Transverse colon (tissue), 4 donors: ENCODE data around the gene HRC.

Experiments
- EP300 ChIP-seq: sonication (generic); formaldehyde crosslinking; IDR thresholded peaks from one replicate; pipeline ENCODE4 v1.6.1; 2017; ENCODE audit warnings: antibody characterized with exemption, low read depth
- POLR2A ChIP-seq: fragments of 450-650 bp; IDR thresholded peaks from one replicate; pipeline ENCODE4 v1.6.1; 2016; ENCODE audit warnings: antibody characterized with exemption, mild to moderate bottlenecking, moderate library complexity
- POLR2AphosphoS5 ChIP-seq, 3 donors: sonication (generic); formaldehyde crosslinking; IDR thresholded peaks; one replicate each; pipeline ENCODE4 v1.6.1; 2016; ENCODE audit warnings: antibody characterized with exemption in 3 of 3
- TF ChIP-seq, protein P1 (sequence below), 5 experiments: fragments of 200-600 bp in 3 of 5; fragments of 450-650 bp in 2 of 5; sonication (generic) in 3 of 5; IDR thresholded peaks; 1 replicate in 2 of 5; 2 replicates in 3 of 5; pipeline ENCODE4 v1.5.1; 2016 to 2017; ENCODE audit warnings: antibody characterized with exemption in 5 of 5, inconsistent platforms in 3 of 5, mild to moderate bottlenecking in 2 of 5, moderate library complexity in 1 of 5

DNA sequence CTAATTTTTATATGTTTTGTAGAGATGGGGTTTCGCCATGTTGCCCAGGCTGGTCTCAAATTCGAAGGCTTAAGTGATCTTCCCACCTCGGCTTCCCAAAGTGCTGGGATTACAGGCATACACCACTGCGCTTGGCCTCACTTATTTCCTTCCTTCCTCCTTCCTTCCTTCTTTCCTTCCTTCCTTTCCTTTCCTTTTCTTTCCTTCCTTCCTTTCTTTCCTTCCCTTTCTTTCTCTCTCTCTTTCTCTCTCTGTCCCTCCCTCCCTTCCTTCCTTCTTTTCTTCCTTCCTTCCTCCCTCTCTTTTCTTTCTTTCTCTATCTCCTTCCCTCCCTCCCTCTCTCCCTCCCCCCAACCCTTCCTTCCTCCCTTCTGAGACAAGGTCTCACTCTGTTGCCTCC, 39.2 kb upstream of the HRC start:
- TF ChIP-seq, protein P1, sequence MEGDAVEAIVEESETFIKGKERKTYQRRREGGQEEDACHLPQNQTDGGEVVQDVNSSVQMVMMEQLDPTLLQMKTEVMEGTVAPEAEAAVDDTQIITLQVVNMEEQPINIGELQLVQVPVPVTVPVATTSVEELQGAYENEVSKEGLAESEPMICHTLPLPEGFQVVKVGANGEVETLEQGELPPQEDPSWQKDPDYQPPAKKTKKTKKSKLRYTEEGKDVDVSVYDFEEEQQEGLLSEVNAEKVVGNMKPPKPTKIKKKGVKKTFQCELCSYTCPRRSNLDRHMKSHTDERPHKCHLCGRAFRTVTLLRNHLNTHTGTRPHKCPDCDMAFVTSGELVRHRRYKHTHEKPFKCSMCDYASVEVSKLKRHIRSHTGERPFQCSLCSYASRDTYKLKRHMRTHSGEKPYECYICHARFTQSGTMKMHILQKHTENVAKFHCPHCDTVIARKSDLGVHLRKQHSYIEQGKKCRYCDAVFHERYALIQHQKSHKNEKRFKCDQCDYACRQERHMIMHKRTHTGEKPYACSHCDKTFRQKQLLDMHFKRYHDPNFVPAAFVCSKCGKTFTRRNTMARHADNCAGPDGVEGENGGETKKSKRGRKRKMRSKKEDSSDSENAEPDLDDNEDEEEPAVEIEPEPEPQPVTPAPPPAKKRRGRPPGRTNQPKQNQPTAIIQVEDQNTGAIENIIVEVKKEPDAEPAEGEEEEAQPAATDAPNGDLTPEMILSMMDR (IDR thresholded peaks at IDR 0.05) = no peak
- TF ChIP-seq POLR2AphosphoS5 (IDR thresholded peaks at IDR 0.05) (no peak), EP300 (no peak), POLR2A (no peak)
